ENCODE results near the gene OR6K6. TPM values are rescaled to one million over a fixed set of nuclear protein-coding genes. Genes with fewer than 3 reads are reported as not detected.

The OR6K6 gene
- polyA plus RNA-seq, 1 of the 3 experiments (the other 2 are of a cell fraction) = not detected

GRCh38 chr1:158711098-158711497 lies 43.4 kb upstream of the OR6K6 start:
- H3K4me2 ChIP-seq = no peak overlapping the region
- 2% methylated on average over 4 of the region's 4 CpGs for WGBS (ENCODE audit: low lambda C conversion rate)

More at GRCh38 chr1:158711098-158711497, 43.4 kb upstream of the OR6K6 start:
- CTCF ChIA-PET = no interaction called here
- Histone ChIP-seq H3F3A (replicated peaks; ENCODE audit: insufficient read depth) (no peaks in the 10 kb centered on the region), H3K27me3 (ENCODE audit: insufficient read depth) (no peaks in the 10 kb centered on the region), H3K36me3 (replicated peaks in 1 of 2; ENCODE audit: control insufficient read depth in 1 of 2, insufficient read depth in 2 of 2, low read length in 1 of 2) (no peaks in the 10 kb centered on the region), H3K27ac (ENCODE audit: low read depth in 2 of 2, low read length in 1 of 2) (no peak overlapping the region), H4K20me1 (ENCODE audit: insufficient read depth) (no peaks in the 10 kb centered on the region), H3K4me1 (ENCODE audit: control insufficient read depth in 1 of 2, insufficient read depth in 2 of 2, low read depth in 1 of 2, low read length in 1 of 2) (no peaks in the 10 kb centered on the region), H2AFZ (ENCODE audit: low read depth) (no peak overlapping the region), H3K9me2 (no peaks in the 10 kb centered on the region), H3K79me2 (ENCODE audit: insufficient read depth) (no peaks in the 10 kb centered on the region), H3K9ac (no peak overlapping the region), H3K9me3 (no peaks in the 10 kb centered on the region), H3K4me3 (ENCODE audit: low read depth in 2 of 2, low read length in 1 of 2) (no peak overlapping the region)
- POLR2A ChIA-PET = no interaction called here
- TF ChIP-seq YY1 (IDR thresholded peaks at IDR 0.05; ENCODE audit: low read depth) (no peak), GABPA (IDR thresholded peaks at IDR 0.05; ENCODE audit: low read depth) (no peak), CTCF (IDR thresholded peaks at IDR 0.05) (no peak), EZH2phosphoT487 (IDR thresholded peaks at IDR 0.05; ENCODE audit: borderline replicate concordance, low read depth) (no peak), JUND (IDR thresholded peaks at IDR 0.05) (no peak), ELF1 (IDR thresholded peaks at IDR 0.05) (no peak), RFX5 (IDR thresholded peaks at IDR 0.05; ENCODE audit: low read length) (no peak), SIN3A (IDR thresholded peaks at IDR 0.05; ENCODE audit: borderline replicate concordance, low read depth, low read length) (no peak), USF1 (IDR thresholded peaks at IDR 0.05; ENCODE audit: borderline replicate concordance, low read depth) (no peak), FOXJ3 (CRISPR knock-in tag; IDR thresholded peaks at IDR 0.05) (no peak), POLR2AphosphoS5 (IDR thresholded peaks at IDR 0.05; ENCODE audit: low read depth, low read length) (no peak), TCF12 (IDR thresholded peaks at IDR 0.05) (no peak), RCOR1 (IDR thresholded peaks at IDR 0.05; ENCODE audit: low read length) (no peak), CHD2 (IDR thresholded peaks at IDR 0.05; ENCODE audit: low read length, partially characterized antibody) (no peak), PBX3 (IDR thresholded peaks at IDR 0.05) (no peak)
- TF ChIP-seq, protein P1, sequence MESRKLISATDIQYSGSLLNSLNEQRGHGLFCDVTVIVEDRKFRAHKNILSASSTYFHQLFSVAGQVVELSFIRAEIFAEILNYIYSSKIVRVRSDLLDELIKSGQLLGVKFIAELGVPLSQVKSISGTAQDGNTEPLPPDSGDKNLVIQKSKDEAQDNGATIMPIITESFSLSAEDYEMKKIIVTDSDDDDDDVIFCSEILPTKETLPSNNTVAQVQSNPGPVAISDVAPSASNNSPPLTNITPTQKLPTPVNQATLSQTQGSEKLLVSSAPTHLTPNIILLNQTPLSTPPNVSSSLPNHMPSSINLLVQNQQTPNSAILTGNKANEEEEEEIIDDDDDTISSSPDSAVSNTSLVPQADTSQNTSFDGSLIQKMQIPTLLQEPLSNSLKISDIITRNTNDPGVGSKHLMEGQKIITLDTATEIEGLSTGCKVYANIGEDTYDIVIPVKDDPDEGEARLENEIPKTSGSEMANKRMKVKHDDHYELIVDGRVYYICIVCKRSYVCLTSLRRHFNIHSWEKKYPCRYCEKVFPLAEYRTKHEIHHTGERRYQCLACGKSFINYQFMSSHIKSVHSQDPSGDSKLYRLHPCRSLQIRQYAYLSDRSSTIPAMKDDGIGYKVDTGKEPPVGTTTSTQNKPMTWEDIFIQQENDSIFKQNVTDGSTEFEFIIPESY (IDR thresholded peaks at IDR 0.05; ENCODE audit: borderline replicate concordance, low read depth) = no peak
- TF ChIP-seq, protein P2, sequence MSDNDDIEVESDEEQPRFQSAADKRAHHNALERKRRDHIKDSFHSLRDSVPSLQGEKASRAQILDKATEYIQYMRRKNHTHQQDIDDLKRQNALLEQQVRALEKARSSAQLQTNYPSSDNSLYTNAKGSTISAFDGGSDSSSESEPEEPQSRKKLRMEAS (IDR thresholded peaks at IDR 0.05; ENCODE audit: low read depth) = no peak
- TF ChIP-seq, protein P3, sequence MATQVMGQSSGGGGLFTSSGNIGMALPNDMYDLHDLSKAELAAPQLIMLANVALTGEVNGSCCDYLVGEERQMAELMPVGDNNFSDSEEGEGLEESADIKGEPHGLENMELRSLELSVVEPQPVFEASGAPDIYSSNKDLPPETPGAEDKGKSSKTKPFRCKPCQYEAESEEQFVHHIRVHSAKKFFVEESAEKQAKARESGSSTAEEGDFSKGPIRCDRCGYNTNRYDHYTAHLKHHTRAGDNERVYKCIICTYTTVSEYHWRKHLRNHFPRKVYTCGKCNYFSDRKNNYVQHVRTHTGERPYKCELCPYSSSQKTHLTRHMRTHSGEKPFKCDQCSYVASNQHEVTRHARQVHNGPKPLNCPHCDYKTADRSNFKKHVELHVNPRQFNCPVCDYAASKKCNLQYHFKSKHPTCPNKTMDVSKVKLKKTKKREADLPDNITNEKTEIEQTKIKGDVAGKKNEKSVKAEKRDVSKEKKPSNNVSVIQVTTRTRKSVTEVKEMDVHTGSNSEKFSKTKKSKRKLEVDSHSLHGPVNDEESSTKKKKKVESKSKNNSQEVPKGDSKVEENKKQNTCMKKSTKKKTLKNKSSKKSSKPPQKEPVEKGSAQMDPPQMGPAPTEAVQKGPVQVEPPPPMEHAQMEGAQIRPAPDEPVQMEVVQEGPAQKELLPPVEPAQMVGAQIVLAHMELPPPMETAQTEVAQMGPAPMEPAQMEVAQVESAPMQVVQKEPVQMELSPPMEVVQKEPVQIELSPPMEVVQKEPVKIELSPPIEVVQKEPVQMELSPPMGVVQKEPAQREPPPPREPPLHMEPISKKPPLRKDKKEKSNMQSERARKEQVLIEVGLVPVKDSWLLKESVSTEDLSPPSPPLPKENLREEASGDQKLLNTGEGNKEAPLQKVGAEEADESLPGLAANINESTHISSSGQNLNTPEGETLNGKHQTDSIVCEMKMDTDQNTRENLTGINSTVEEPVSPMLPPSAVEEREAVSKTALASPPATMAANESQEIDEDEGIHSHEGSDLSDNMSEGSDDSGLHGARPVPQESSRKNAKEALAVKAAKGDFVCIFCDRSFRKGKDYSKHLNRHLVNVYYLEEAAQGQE (IDR thresholded peaks at IDR 0.05; ENCODE audit: low read depth, low read length) = no peak
- no peak for DNase-seq

Measured in SK-N-SH (cell line).